IPS DF 6.9 (cell line): ENCODE data around the gene C2orf72.

ENCODE experiments used
- DNase-seq: peaks from one replicate; pipeline ENCODE4 v3.0.0-alpha.2; 2013; ENCODE audit warnings: low read depth, low spot score
- H3K27ac ChIP-seq: one replicate; pipeline ENCODE4 v1.5.1; 2013; ENCODE audit warnings: low read length, control low read depth
- H3K27me3 ChIP-seq: 2 replicates; pipeline ENCODE4 v1.6.1; 2013; ENCODE audit warnings: mild to moderate bottlenecking, low read length; ENCODE audit not compliant: control insufficient read depth, insufficient read depth
- H3K36me3 ChIP-seq: 2 replicates; pipeline ENCODE4 v1.6.1; 2013; ENCODE audit warnings: low read length; ENCODE audit not compliant: control insufficient read depth, insufficient read depth
- H3K4me1 ChIP-seq: 2 replicates; pipeline ENCODE4 v1.6.1; 2013; ENCODE audit warnings: low read length; ENCODE audit not compliant: control insufficient read depth, insufficient read depth
- H3K4me3 ChIP-seq: 2 replicates; pipeline ENCODE4 v1.5.1; 2013; ENCODE audit warnings: mild to moderate bottlenecking, low read length
- H3K9me3 ChIP-seq: 2 replicates; pipeline ENCODE4 v1.6.1; 2013; ENCODE audit warnings: low read length, inconsistent platforms; ENCODE audit not compliant: control insufficient read depth, insufficient read depth
- WGBS: extraction: QIAGEN DNeasy Blood & Tissue Kit; methylation state at CpG from one replicate; pipeline ENCODE4 v1.1.7; 2013; ENCODE audit warnings: mixed read lengths, missing lambda C conversion rate; ENCODE audit not compliant: insufficient read length, insufficient coverage; 5-methylcytosine and 5-hydroxymethylcytosine counted together

C2orf72 gene

DNA sequence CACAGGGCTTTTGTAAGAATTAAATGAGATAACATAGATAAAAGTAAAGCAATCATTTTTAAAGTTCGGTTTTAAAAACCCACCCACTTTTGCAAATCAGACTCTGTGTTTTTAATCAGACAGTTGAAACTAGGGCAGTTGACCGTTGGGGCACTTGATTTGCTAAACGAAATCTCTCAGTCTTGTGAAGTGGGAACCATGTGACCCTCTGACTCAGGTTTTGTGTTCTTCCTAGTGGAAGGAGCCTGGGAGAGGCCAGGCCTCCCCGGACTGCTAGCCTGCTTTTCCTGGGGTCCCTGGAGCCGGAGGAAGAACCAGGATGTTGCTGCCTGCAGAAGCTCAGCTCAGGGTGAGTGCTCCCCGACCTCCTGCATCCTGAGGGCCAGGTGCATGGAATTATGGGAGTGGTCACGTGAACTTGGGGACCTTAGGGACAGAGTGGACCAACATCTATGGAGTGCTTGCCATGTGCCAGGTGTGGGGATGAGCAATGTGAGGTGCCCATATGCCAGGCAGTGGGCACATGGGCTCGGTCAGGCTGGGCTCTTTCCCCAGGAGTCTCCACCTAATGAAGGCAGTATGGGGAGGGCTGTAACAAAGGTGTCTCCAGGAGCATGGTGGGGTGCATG, 3.9 kb downstream of the C2orf72 start:
- Histone ChIP-seq H3K4me1 (peaks cover 1% of the 10 kb centered on the region; the same call in 1 of the 2 replicates), H3K36me3 (no peaks in the 10 kb centered on the region), H3K27me3 (peaks cover 20% of the 10 kb centered on the region), H3K4me3 (no peak overlapping the region), H3K9me3 (no peaks in the 10 kb centered on the region), H3K27ac (no peak overlapping the region)
- WGBS, result no CpG with 5 or more reads among the region's 8 CpGs
- DNase-seq, result no peak

DNA sequence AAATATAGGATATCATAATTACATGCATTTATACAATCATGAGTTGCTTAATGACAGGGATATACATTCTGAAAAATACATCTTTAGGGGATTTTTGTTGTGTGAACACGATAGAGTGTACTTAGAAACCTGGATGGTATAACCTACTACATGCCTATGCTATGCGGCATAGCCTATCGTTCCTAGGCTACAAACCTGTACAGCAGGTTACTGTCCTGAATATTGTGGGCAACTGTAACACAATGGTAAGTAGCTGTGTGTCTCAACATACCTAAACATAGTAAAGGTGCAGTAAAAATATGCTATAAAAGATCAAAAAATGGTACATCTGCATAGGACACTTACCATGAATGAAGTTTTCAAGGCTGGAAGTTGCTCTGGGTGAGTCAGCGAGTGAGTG, 6.5 kb downstream of the C2orf72 start:
- no peaks in the 10 kb centered on the region for H3K9me3 ChIP-seq
- no peak overlapping the region for H3K27ac ChIP-seq
- WGBS, result no CpG with 5 or more reads among the region's 4 CpGs
- H3K36me3 ChIP-seq, result no peaks in the 10 kb centered on the region
- peaks cover 2% of the 10 kb centered on the region for H3K27me3 ChIP-seq
- H3K4me3 ChIP-seq, result no peak overlapping the region
- no peaks in the 10 kb centered on the region for H3K4me1 ChIP-seq
- no peak for DNase-seq

DNA sequence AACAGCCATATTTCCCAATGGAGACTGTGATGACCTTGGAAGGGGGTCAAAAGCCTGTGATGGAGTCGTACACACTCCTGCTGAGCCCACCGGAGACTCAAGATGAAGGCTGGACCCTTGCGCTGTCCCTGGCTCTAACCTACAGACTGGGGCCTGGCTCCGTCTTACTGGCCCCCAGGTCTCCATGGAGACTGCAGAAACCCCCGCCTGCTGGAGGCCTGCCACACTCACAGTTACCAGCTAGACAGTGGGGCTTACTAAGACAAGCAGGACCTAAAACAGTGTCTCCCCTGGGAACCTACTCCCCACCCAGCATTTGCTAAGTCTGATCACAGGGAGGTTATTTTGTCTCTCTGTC, 9.6 kb downstream of the C2orf72 start:
- no peaks in the 10 kb centered on the region; the same call in 1 of the 2 replicates for H3K27me3 ChIP-seq
- no peak overlapping the region for H3K4me3 ChIP-seq
- no peaks in the 10 kb centered on the region for H3K36me3 ChIP-seq
- H3K4me1 ChIP-seq, result no peaks in the 10 kb centered on the region
- WGBS, result no CpG with 5 or more reads among the region's 5 CpGs
- DNase-seq, result no peak
- no peak overlapping the region for H3K27ac ChIP-seq
- no peaks in the 10 kb centered on the region for H3K9me3 ChIP-seq

DNA sequence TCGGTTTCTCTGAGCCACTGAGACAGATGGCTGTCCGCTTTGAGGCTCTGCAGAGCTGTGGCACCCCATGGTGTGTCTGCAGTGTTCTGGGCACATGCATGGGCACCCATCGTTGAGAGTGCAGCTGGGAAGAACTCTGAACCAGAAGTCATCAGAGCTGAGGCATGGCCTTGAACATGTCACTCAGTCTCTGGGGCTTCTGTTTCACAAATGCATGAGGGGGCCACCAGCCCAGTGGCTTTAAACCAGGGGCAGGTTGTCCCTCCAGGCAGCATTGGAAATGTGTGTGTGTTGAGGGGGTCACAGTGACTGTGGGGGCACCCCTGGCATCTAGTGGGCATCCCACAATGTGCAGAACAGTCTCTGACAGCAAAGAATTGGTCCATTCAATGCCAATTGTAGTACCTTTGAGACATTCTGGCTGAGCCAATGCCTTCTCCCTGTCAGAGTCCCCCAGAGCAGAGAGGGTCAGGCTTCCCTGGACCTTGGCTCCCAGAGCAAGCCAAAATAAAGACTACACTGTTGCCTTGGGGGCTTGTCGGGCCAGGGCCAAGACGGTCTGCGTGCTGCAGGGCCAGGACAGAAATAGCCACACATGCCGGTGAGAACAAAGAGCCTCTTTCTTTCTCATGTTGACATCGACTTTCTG, 10.1 kb downstream of the C2orf72 start:
- H3K27ac ChIP-seq, result no peak overlapping the region
- H3K4me3 ChIP-seq, result no peak overlapping the region
- WGBS, result no CpG with 5 or more reads among the region's 8 CpGs
- H3K36me3 ChIP-seq, result no peaks in the 10 kb centered on the region
- H3K9me3 ChIP-seq, result no peaks in the 10 kb centered on the region
- H3K27me3 ChIP-seq, result peaks cover 2% of the 10 kb centered on the region; the same call in 1 of the 2 replicates
- no peak for DNase-seq
- H3K4me1 ChIP-seq, result 0 out of 2 replicates have a peak, but pooled peaks cover 2% of the 10 kb centered on the region

DNA sequence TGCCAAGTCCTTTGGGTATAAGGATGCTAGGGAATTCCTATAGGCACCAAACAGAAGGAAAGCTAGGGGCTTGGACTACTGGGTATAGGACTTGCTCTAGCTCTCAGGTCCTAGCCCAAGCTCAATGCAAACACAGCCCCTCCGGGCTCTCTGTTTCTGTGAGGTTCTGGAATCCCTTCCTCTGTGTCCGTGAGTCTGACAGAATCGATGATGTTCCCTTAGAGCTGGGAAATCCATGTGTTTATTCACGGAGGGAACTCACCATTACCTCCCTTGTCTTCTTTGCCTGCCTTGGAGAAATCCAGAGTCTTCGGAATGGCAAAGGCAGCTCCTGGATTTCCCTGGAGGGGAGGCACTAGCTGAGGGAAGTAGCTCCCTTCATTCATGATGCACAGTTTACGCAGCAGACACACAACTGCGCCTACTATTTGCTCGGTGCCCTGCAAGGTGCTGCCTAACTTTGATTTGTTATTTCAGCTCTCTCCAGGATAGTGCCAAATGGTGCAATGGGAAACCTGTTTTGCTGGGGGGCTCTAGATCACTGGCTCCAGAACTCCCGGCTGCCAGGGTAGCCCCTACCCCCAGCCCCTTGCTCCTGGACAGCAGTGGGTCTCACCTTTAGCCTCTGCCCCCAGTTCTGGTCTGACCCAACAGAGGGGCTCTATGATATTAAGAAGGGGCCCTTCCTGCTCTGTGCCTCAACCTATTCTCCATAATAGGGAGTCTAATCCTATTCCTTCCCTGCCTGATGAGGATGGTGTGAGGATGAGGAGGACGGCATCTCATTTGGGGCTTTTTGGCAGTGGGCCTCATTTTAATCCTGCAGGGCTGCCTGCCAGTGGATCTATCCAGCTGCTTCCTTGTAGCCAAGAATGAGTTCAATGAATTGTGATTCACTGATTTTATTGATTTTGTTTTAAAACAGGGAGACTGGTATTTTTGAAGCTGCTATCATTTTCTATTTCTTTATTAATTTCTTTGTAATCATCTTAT, 10.9 kb downstream of the C2orf72 start:
- WGBS, result no CpG with 5 or more reads among the region's 10 CpGs
- H3K4me1 ChIP-seq, result 0 out of 2 replicates have a peak, but pooled peaks cover 3% of the 10 kb centered on the region
- H3K27ac ChIP-seq, result no peak overlapping the region

DNA sequence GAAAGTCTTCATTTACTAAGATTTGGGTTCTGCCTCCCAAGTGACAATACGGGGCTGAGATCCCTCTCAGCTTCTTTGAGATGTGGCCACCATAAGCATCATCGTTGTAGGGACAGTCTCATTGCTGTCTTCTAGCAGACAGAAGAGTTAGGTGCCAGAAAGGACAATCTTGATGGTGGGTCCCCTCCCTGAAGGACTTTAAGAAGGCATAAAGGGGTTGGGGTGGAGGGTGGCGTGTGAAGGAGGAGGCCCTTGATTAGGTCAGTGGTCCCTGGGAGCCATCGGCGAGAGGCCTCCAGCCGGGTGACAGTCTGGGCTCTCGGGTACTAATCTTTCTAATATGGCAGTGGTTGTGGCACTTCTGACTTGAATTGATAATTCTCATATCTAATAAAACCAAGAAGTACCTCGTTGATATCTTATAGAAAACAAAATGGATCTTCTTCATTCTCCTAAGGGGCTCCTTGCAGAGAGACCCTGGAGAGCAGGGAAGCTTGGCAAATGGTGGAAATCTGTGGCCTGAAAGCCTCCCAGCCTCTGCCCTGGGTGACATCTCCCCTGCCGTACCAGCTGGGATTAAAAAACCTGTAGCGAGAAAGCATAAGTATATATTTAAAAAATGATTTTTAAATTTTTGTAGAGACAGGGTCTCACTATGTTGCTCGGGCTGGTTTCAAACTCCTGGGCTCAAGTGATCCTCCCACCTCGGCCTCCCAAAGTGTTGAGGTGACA, 12.1 kb downstream of the C2orf72 start:
- H3K36me3 ChIP-seq, result no peaks in the 10 kb centered on the region
- H3K9me3 ChIP-seq, result no peaks in the 10 kb centered on the region
- no CpG with 5 or more reads among the region's 12 CpGs for WGBS
- H3K4me1 ChIP-seq, result 0 out of 2 replicates have a peak, but pooled peaks cover 3% of the 10 kb centered on the region
- H3K27ac ChIP-seq, result no peak overlapping the region
- peaks cover 4% of the 10 kb centered on the region; the same call in 1 of the 2 replicates for H3K27me3 ChIP-seq
- no peak for DNase-seq
- H3K4me3 ChIP-seq, result no peak overlapping the region

More for the DNA sequence above, 10.9 kb downstream of the C2orf72 start:
- peaks cover 4% of the 10 kb centered on the region; the same call in 1 of the 2 replicates for H3K27me3 ChIP-seq
- no peak for DNase-seq
- no peak overlapping the region for H3K4me3 ChIP-seq
- no peaks in the 10 kb centered on the region for H3K9me3 ChIP-seq
- H3K36me3 ChIP-seq, result no peaks in the 10 kb centered on the region

DNA sequence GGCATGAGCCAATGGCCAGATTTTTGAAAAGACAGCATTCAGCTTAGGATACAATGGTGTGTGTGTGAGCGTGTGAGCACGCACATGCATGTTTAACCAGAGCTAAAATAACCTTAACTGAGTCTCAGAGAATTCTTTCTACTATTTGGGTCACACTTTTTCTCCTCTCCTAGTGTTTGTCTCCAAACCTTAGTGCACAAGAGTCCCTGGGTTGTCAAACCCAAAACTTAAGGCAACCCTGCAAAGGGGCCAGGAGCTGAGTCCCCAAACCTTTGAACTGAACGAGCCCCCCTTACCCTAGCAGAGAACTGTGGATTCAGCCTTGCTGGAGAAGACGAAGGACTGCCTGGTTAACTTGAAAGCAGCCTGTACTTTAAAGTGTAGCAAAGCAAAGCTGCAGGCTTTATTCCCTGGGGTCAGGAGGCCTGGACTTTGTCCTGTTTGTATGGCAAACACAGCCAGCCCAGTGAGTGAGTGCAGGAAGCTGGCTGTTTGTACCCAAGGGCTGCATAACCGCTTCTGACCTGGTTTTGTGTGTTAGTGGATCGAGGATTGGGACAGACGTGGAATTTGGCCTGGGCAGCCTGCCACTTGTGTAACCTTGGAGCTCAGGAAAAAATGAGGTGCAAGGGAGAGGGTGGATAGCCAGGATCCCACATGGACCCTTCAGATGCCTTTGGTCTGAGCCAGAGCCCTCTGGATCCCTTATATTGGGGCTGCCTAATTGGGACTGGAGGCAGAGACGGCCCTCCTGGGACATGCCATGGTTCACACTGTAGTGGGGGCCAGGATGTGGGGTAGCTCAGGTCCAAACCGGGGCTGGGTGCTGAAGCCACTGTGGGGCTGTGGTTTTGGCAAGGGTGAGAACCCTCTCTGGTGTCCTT, 12.9 kb downstream of the C2orf72 start:
- Histone ChIP-seq H3K27me3 (peaks cover 4% of the 10 kb centered on the region; the same call in 1 of the 2 replicates), H3K9me3 (no peaks in the 10 kb centered on the region), H3K4me1 (0 out of 2 replicates have a peak, but pooled peaks cover 3% of the 10 kb centered on the region), H3K36me3 (no peaks in the 10 kb centered on the region), H3K27ac (no peak overlapping the region), H3K4me3 (no peak overlapping the region)
- no CpG with 5 or more reads among the region's 9 CpGs for WGBS
- DNase-seq, result no peak

DNA sequence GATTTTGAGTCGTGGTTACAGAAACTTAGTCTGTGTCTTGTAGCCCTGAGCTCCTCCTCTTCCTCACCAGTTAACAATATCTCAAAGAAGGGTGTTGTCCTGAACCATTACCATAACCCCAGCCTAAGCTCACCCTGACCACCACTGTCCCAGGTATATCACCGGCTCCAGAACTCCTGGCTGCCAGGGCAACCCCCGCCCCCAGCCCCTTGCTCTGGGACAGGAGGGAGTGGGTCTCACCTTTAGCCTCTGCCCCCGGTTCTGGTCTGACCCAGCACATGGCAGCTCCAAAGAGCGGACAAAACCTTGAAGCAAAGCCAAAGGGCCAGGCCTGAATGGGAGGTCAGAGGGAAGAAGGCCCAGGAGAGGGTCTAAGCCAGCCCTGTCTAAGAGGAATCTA, 13.8 kb downstream of the C2orf72 start:
- no peak for DNase-seq
- no peak overlapping the region for H3K27ac ChIP-seq
- peaks cover 4% of the 10 kb centered on the region; the same call in 1 of the 2 replicates for H3K27me3 ChIP-seq
- WGBS, result no CpG with 5 or more reads among the region's 5 CpGs
- H3K36me3 ChIP-seq, result no peaks in the 10 kb centered on the region
- H3K4me1 ChIP-seq, result 0 out of 2 replicates have a peak, but pooled peaks cover 3% of the 10 kb centered on the region
- no peaks in the 10 kb centered on the region for H3K9me3 ChIP-seq
- no peak overlapping the region for H3K4me3 ChIP-seq
